ENCODE data around the gene VPS26B.

GRCh38 chr11:134248910-134249480 is 24.5 kb downstream of the VPS26B start:
- no peak for TF ChIP-seq CTCF (IDR thresholded peaks at IDR 0.05)
- TF ChIP-seq POLR2AphosphoS5 (IDR thresholded peaks at IDR 0.05): no peak
- TF ChIP-seq POLR2A (IDR thresholded peaks at IDR 0.05): no peak

All from sigmoid colon (tissue), 4 donors.